Measurements from ENCODE around the gene ARHGEF6. TPM values are rescaled to one million over a fixed set of nuclear protein-coding genes. Genes with fewer than 3 reads are reported as not detected.
A peak's percentile ranks its signal among the peaks of the same experiment; 100 is the strongest.
"Not testable (repeated sequence)": the region's sequence is repeated elsewhere in the genome, so short reads cannot be mapped to it uniquely, and the experiment has no call there.

The ARHGEF6 gene
- total and polyA plus RNA-seq, 12 donors = 9.1 to 37.9 (median 25.0) TPM

DNA sequence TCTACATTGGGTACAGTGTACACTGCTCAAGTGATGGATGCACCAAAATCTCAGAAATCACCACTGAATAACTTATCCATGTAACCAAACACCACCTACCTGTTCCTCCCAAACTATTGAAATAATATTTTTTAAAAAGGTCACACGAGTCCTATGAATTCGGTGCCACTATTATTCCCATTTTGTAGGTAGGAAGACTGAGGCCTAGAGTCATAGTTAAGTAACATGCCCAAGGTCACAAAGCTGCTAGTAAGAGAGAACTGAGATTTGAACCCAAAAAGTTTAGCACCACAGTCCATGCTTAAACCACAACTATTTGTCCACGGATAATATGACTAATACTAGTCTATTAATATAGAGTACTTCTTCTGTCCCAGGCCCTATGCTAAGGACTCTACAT, 2.7 kb downstream of the ARHGEF6 start:
- Histone ChIP-seq H3K27ac (no peak overlapping the region), H3K27me3 (no peaks in the 10 kb centered on the region), H3K9me3 (replicated peaks in 1 of 3) (no peaks in the 10 kb centered on the region), H3K4me3 (no peak overlapping the region), H3K36me3 (replicated peaks in 1 of 2) (no peaks in the 10 kb centered on the region), H3K4me1 (replicated peaks in 1 of 2) (peaks cover 0 to 1% of the 10 kb centered on the region in 2 donors)
- TF ChIP-seq POLR2A (IDR thresholded peaks at IDR 0.05) = no peak
- DNase-seq = no peak
- 72 to 89% (median 78%) methylated on average over 3 of the region's 3 CpGs for WGBS, 4 donors
- intact Hi-C loops (cut with DNase I) = no loop called here

DNA sequence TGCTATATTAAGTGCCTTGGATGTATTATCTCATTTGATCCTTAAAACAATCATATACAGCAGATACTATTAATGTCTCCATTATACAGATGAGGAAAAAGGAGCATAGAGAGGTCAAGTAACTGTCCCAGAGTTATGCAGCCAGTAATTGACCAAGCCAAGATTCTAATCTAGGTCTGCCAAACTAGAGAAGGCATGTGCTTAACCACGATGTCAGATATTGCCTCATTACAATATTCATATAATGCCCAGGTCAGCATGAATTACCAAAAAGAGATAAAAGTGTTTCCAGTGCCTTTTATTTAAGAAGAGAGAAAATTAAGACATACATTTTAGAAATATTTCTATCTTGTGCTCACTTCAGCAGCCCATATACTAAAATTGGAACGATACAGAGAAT, 7.1 kb downstream of the ARHGEF6 start:
- TF ChIP-seq POLR2A (IDR thresholded peaks at IDR 0.05) = no peak
- TF ChIP-seq, protein P1, sequence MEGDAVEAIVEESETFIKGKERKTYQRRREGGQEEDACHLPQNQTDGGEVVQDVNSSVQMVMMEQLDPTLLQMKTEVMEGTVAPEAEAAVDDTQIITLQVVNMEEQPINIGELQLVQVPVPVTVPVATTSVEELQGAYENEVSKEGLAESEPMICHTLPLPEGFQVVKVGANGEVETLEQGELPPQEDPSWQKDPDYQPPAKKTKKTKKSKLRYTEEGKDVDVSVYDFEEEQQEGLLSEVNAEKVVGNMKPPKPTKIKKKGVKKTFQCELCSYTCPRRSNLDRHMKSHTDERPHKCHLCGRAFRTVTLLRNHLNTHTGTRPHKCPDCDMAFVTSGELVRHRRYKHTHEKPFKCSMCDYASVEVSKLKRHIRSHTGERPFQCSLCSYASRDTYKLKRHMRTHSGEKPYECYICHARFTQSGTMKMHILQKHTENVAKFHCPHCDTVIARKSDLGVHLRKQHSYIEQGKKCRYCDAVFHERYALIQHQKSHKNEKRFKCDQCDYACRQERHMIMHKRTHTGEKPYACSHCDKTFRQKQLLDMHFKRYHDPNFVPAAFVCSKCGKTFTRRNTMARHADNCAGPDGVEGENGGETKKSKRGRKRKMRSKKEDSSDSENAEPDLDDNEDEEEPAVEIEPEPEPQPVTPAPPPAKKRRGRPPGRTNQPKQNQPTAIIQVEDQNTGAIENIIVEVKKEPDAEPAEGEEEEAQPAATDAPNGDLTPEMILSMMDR (IDR thresholded peaks at IDR 0.05) = no peak

DNA sequence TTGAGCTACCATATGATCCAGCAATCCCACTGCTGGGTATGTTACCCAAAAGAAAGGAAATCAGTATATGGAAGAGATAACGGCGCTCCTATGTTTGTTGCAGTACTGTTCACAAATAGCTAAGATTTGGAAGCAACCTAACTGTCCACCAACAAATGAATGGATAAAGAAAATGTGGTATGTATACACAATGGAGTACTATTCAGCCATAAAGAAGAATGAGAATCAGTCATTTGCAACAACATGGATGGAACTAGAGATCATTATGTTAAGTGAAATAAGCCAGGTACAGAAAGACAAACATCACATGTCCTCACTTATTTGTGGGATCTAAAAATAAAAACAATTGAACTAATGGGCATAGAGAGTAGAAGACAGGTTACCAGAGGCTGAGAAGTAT, 8.9 kb downstream of the ARHGEF6 start:
- H3K4me1 ChIP-seq (replicated peaks in 1 of 2); DNase-seq; H3K27ac ChIP-seq; intact Hi-C loops (cut with DNase I); H3K36me3 ChIP-seq (replicated peaks in 1 of 2); H3K9me3 ChIP-seq (replicated peaks in 1 of 3); H3K27me3 ChIP-seq; H3K4me3 ChIP-seq: not testable (repeated sequence)
- 89 to 100% (median 96%) methylated on average over 2 of the region's 2 CpGs for WGBS, 4 donors

More for the DNA sequence above, 7.1 kb downstream of the ARHGEF6 start:
- H3K4me3 ChIP-seq = no peak overlapping the region
- DNase-seq = no peak
- H3K4me1 ChIP-seq (replicated peaks in 1 of 2) = peaks cover 0 to 2% of the 10 kb centered on the region in 2 donors
- H3K27me3 ChIP-seq = no peaks in the 10 kb centered on the region
- H3K27ac ChIP-seq = no peak overlapping the region
- no peaks in the 10 kb centered on the region for H3K36me3 ChIP-seq (replicated peaks in 1 of 2)
- no peaks in the 10 kb centered on the region for H3K9me3 ChIP-seq (replicated peaks in 1 of 3)
- intact Hi-C loops (cut with DNase I) = no loop called here
- 68 to 77% (median 70%) methylated on average over 2 of the region's 2 CpGs for WGBS, 4 donors

DNA sequence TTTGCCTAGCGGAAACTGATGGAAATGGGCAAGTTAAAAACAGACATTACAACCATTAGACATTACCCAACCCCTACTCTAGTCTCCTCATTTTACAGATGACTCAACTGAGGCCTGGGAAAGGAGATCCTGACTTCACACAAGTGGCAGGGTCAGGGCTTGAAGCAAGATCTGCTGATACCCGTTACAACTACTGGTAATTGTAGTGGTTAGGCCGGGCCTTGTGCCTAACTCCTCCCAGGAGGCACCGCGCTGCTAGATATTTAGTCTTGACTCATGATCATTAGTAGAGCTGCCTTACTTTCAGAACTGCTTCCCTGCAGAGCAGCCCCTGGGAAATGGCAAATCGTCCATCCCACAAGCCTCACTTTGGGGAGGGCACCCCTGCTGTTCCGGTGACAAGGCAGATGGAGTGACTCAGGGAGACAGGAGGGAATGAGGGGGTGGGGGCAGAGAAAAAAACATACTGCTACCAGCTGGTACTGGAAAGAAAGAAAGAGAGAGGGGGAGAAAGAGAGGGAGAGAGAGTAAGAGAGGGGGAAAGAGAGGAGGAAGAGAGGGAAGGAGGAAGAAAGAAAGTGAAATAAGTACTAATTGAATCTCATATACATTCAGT, 12.2 kb downstream of the ARHGEF6 start:
- 22 to 61% (median 37%) methylated on average over 4 to 7 of the region's 7 CpGs for WGBS, 4 donors
- TF ChIP-seq POLR2A (IDR thresholded peaks at IDR 0.05) = no peak
- peaks cover 7% of the 10 kb centered on the region for H3K27me3 ChIP-seq
- H3K4me1 ChIP-seq (replicated peaks in 1 of 2) = peaks cover 3 to 18% of the 10 kb centered on the region in 2 donors
- H3K9me3 ChIP-seq (replicated peaks in 1 of 3) = no peaks in the 10 kb centered on the region
- peak in 6 of 7 donors; percentile 40 to 64 (median 46) for DNase-seq
- H3K4me3 ChIP-seq = no peak overlapping the region
- H3K36me3 ChIP-seq (replicated peaks in 1 of 2) = no peaks in the 10 kb centered on the region
- H3K27ac ChIP-seq = peak overlapping the region in 4 of 5 donors; percentile 39 to 94 (median 88)
- intact Hi-C loops (cut with DNase I) = loop anchor here in 1 of 2 donors (10.0 kb wide), 1 partner anchor 96 kb away; no protein-coding TSS in a partner anchor

DNA sequence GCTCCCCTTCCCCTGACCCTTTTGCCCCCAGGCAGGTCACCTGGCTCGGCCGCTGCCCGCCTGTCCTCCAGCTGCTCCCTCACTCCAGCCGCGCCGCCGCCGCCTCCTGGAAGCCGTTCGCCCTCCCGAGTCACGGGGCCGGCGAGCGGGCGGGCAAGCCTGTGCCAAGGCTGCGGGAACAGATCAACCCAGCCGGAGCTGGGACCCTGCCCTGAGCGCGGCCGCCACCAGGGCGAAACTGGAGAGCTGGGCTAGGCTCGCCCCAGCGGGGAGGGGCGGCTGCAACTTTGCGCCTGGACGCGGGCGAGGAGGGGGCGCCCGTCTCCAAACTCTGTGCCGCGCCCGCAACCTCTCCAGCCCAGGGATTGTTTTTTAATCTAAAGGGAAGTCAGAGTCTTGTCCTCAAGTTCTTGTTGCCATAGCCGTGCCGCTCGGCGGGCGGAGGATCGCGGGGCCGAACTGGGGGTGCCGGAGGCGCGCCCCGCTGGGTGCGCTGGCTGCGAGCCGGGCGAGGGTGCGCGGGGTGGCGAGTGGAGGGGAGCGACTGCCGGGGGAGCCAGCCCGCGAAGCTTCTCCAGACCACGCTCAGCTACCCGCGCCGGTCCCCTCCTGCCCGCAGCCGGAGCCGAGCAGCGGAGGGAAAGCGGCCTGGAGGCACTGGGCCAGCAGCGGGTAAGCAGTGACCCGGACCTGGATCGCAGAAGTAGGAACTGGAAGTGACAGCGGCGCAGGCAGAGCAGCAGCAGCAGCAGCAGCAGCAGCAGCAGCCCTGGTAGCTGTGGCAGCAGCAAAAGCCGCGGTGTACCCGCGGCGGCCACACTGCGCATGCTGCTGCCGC, 13.4 kb downstream of the ARHGEF6 start:
- Histone ChIP-seq H3K4me1 (replicated peaks in 1 of 2) (peaks cover 3 to 18% of the 10 kb centered on the region in 2 donors), H3K27me3 (peaks cover 7% of the 10 kb centered on the region), H3K36me3 (replicated peaks in 1 of 2) (no peaks in the 10 kb centered on the region), H3K9me3 (replicated peaks in 1 of 3) (no peaks in the 10 kb centered on the region), H3K4me3 (peak overlapping the region in 3 of 4 donors; percentile 15 to 73 (median 30)), H3K27ac (peak overlapping the region; percentile 65 to 94 (median 84))
- WGBS, 4 donors = 1 to 62% (median 23%) methylated on average over 8 to 78 of the region's 78 CpGs; no CpG with 5 or more reads in 1 of the 4 donors
- intact Hi-C loops (cut with DNase I) = loop anchor here in 1 of 2 donors (10.0 kb wide), 1 partner anchor 97 kb away; no protein-coding TSS in a partner anchor
- peak; percentile 61 to 84 (median 76) for DNase-seq
- TF ChIP-seq, protein P1 (IDR thresholded peaks at IDR 0.05) = peak in 5 of 6 experiments; percentile 33 to 54 (median 40)
- peak; percentile 18 to 57 for TF ChIP-seq POLR2A (IDR thresholded peaks at IDR 0.05)

Measured in adrenal gland (tissue), 12 donors.